Small intestine (tissue), 7 donors: ENCODE results near the gene LRRFIP2. TPM values are rescaled to one million over a fixed set of nuclear protein-coding genes. Genes with fewer than 3 reads are reported as not detected.

Source experiments
- DNase-seq, 2 donors: peaks; one replicate each; pipeline versions ENCODE4 v3.0.0 to v3.0.0-alpha.2; 2013
- FAIRE-seq: peaks from 2 replicates; lab custom pipeline; 2012; peaks lifted over from hg19 to GRCh38; lab: Jason Lieb, UNC
- H3K27ac ChIP-seq, 3 donors: one replicate each; pipeline ENCODE4 v1.5.1; 2013; ENCODE audit warnings: low read length in 2 of 3, mild to moderate bottlenecking in 2 of 3, control low read depth in 1 of 3, inconsistent platforms in 1 of 3, low read depth in 1 of 3, moderate library complexity in 1 of 3
- H3K27me3 ChIP-seq, 3 donors: one replicate each; pipeline ENCODE4 v1.6.1; 2013; ENCODE audit warnings: low read length in 3 of 3, inconsistent platforms in 1 of 3; ENCODE audit not compliant: control insufficient read depth in 3 of 3, insufficient read depth in 3 of 3
- H3K36me3 ChIP-seq, 3 donors: one replicate each; pipeline ENCODE4 v1.6.1; 2013; ENCODE audit warnings: low read length in 3 of 3, inconsistent platforms in 1 of 3, low read depth in 1 of 3, mild to moderate bottlenecking in 1 of 3, moderate library complexity in 1 of 3; ENCODE audit not compliant: control insufficient read depth in 3 of 3, insufficient read depth in 2 of 3
- H3K4me1 ChIP-seq, 3 donors: one replicate each; pipeline ENCODE4 v1.6.1; 2013; ENCODE audit warnings: low read length in 2 of 3, inconsistent platforms in 1 of 3, low read depth in 1 of 3, mild to moderate bottlenecking in 1 of 3, moderate library complexity in 1 of 3; ENCODE audit not compliant: control insufficient read depth in 3 of 3, insufficient read depth in 2 of 3
- H3K4me3 ChIP-seq, 3 donors: one replicate each; pipeline ENCODE4 v1.5.1; 2013; ENCODE audit warnings: low read length in 3 of 3, control low read depth in 1 of 3, inconsistent platforms in 1 of 3, low read depth in 1 of 3, mild to moderate bottlenecking in 1 of 3, moderate library complexity in 1 of 3
- H3K9me3 ChIP-seq, 2 donors: one replicate each; pipeline ENCODE4 v1.6.1; 2013; ENCODE audit warnings: low read depth in 1 of 2, low read length in 1 of 2; ENCODE audit not compliant: control insufficient read depth in 2 of 2, insufficient read depth in 1 of 2
- WGBS, 3 donors: extraction: QIAGEN DNeasy Blood & Tissue Kit; methylation state at CpG; one replicate each; pipeline ENCODE4 v1.1.7; 2013; 5-methylcytosine and 5-hydroxymethylcytosine counted together
- polyA plus RNA-seq, 4 donors: library from polyadenylated mRNA; stranded (reverse) in 3 of 4; unstranded in 1 of 4; fragments of 200-250 nt in 3 of 4; fragments of 120-200 nt in 1 of 4; gene quantifications; one replicate each; pipeline versions ENCODE4 v1.2.1 to v1.2.3, GENCODE V29; 2013
- donor health status: healthy with polysubstance abuse.
- donor health status: control.
- donor health status: control.
- donor health status: Bipolar disorder and iron deficiency.
- donor health status: healthy.

Gene LRRFIP2
- polyA plus RNA-seq, 4 donors = 36.3 to 87.2 (median 46.4) TPM

- H3K27me3 ChIP-seq = no peaks in the 10 kb centered on the region
- no peak overlapping the region for H3K27ac ChIP-seq
- 79 to 85% (median 83%) methylated on average over 3 of the region's 3 CpGs for WGBS, 3 donors
- no peak for DNase-seq
- H3K9me3 ChIP-seq = no peaks in the 10 kb centered on the region
- no peaks in the 10 kb centered on the region for H3K4me1 ChIP-seq
- no peak overlapping the region for H3K4me3 ChIP-seq
- H3K36me3 ChIP-seq = peaks cover 0 to 3% (median 0%) of the 10 kb centered on the region in 3 donors
- FAIRE-seq = no peak
These were observed 9.0 kb upstream of the LRRFIP2 start for GRCh38 chr3:37183375-37183831.

DNA sequence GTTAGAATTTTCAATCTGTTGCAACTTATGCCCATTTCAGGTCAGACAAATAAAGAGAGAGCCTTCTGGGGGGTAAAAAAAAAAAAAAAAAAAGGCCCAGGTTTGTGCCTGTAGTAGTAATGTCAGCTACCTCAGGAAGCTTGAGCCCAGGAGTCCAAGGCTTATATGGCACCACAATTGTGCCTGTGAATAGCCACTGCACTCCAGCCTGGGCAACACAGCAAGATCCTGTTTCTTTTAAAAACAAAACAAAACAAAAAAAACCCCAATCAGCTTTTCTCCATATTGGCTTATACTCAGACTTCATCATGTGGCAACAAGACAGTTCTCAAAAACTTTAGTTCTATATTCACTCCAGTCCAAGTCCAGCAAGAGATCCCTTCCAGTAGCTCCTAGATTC lies 8.4 kb upstream of the LRRFIP2 start:
- Histone ChIP-seq H3K9me3 (no peaks in the 10 kb centered on the region), H3K4me1 (no peaks in the 10 kb centered on the region), H3K36me3 (peaks cover 0 to 3% (median 0%) of the 10 kb centered on the region in 3 donors), H3K27ac (no peak overlapping the region), H3K27me3 (no peaks in the 10 kb centered on the region), H3K4me3 (no peak overlapping the region)
- FAIRE-seq (no peak), DNase-seq (no peak)

DNA sequence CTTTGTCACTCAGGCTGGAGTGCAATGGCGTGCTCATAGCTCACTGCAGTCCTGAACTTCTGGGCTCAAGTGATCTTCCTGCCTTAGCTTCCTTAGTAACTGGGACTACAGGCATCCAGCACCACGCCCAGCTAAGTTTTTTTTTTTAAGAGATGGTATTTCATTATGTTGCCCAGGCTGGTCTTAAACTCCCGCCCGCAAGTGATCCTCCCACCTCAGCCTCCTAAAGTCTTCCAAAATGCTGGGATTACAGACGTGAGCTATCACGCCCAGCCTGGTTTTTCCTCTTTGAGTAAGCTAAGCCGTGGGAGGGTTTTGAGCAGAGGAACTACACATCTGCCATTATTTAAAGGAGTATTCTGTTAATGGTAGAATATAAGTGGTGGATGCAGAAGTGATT lies 7.4 kb upstream of the LRRFIP2 start:
- WGBS, 3 donors = 82 to 87% (median 85%) methylated on average over 7 of the region's 7 CpGs
- no peak for FAIRE-seq

DNA sequence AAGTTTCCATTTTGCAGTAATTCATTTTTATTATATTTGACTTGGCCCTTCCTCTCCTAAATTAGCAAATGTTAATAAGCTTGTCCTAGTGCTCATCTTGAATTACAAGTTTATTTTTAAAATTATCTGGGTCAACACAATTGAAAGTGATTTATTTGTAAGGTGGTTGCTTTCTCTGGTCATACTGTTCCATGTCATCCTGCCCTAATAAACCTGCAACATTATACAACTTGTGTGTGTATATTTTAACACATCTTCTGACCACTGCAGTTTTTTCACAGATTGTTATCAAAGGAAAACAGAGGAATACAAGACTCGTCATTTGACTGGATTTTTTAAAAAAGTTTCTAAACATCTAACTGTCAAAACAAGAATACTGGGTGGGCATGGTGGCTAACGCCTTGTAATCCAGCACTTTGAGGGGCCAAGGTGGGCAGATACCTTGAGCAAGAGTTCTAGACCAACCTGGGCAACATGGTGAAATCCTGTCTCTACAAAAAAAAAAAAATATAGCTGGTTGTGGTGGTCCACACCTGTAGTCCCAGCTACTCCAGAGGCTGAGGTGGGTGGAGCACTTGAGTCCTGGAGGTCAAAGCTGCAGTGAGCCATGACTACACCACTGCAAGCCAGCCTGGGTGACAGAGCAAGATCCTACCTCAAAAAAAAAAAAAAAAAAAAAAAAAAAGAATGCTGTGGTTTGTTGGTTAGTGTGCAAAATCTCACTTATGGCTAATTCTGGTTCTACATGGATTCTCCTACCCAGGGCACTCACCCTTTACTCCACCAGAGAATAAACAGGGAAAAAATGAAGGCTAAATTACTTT lies 5.0 kb upstream of the LRRFIP2 start:
- no peak overlapping the region for H3K27ac ChIP-seq
- no peaks in the 10 kb centered on the region for H3K27me3 ChIP-seq
- no peak for DNase-seq
- H3K4me3 ChIP-seq = no peak overlapping the region
- no peak for FAIRE-seq
- WGBS, 3 donors = 74 to 86% (median 76%) methylated on average over 2 of the region's 2 CpGs
- H3K4me1 ChIP-seq = peaks cover 0 to 5% (median 0%) of the 10 kb centered on the region in 3 donors
- H3K9me3 ChIP-seq = no peaks in the 10 kb centered on the region
- H3K36me3 ChIP-seq = peaks cover 0 to 3% (median 0%) of the 10 kb centered on the region in 3 donors

More for the DNA sequence above, 7.4 kb upstream of the LRRFIP2 start:
- H3K27me3 ChIP-seq = no peaks in the 10 kb centered on the region
- H3K27ac ChIP-seq = no peak overlapping the region
- peaks cover 0 to 5% (median 0%) of the 10 kb centered on the region in 3 donors for H3K4me1 ChIP-seq
- no peak for DNase-seq
- peaks cover 0 to 3% (median 0%) of the 10 kb centered on the region in 3 donors for H3K36me3 ChIP-seq
- no peaks in the 10 kb centered on the region for H3K9me3 ChIP-seq
- H3K4me3 ChIP-seq = no peak overlapping the region

DNA sequence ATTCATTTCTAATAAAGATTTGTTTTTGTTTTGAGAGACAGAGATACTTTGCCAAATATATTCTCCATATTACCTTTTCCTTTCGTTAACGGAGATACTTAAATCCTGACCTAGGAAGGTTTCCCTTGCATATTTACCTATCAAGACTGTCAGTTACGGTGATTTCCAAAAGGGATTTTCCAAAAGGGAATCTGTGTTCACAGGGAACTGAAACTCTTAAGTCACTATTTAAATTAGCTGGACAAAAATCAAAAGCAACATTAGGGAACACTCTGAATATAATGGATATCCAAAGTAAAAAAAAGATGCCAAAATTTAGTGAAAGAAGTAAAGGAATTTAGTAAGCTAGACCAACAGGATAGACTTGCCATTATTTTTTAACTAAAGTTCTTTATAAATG lies 576 bp downstream of the LRRFIP2 start:
- DNase-seq (no peak), FAIRE-seq (no peak)
- 18 to 39% (median 29%) methylated on average over 3 of the region's 3 CpGs for WGBS, 3 donors
- Histone ChIP-seq H3K4me3 (peak overlapping the region in 1 of 3 donors; percentile 26), H3K9me3 (no peaks in the 10 kb centered on the region), H3K27me3 (no peaks in the 10 kb centered on the region), H3K27ac (peak overlapping the region in 1 of 3 donors; percentile 98), H3K4me1 (peaks cover 2 to 25% (median 5%) of the 10 kb centered on the region in 3 donors), H3K36me3 (peaks cover 0 to 11% (median 0%) of the 10 kb centered on the region in 3 donors)

DNA sequence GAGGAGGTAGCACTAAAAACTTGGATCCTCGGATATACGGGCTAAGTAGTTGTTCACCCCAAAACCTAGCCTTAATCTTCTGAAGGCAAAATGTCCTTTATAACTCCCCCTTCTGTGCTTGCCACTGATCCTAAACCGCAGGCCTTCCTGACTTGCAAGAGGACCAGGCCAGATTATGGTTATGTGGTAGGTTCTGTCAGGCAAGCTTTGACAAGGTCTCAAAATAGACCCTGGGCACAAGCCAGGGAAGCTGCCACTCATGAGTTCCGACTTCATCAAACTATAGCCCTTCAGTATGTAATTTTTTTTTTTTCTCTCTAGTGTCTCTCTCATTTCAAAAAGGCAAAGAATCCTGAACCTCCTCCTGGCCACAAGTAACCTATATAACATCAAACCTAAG lies 3.2 kb downstream of the LRRFIP2 start:
- 31 to 54% (median 37%) methylated on average over 4 of the region's 4 CpGs for WGBS, 3 donors
- Histone ChIP-seq H3K9me3 (no peaks in the 10 kb centered on the region), H3K27me3 (no peaks in the 10 kb centered on the region), H3K36me3 (peaks cover 0 to 22% (median 0%) of the 10 kb centered on the region in 3 donors), H3K4me3 (no peak overlapping the region), H3K27ac (peak overlapping the region; percentile 46 to 86 (median 80)), H3K4me1 (peaks cover 2 to 25% (median 2%) of the 10 kb centered on the region in 3 donors)
- no peak for FAIRE-seq
- no peak for DNase-seq

GRCh38 chr3:37170513-37170912 lies 3.9 kb downstream of the LRRFIP2 start:
- DNase-seq (no peak), FAIRE-seq (no peak)
- Histone ChIP-seq H3K27ac (peak overlapping the region; percentile 46 to 86 (median 80)), H3K27me3 (no peaks in the 10 kb centered on the region), H3K4me3 (no peak overlapping the region), H3K36me3 (peaks cover 0 to 22% (median 0%) of the 10 kb centered on the region in 3 donors), H3K4me1 (peaks cover 2 to 25% (median 2%) of the 10 kb centered on the region in 3 donors), H3K9me3 (no peaks in the 10 kb centered on the region)
- WGBS, 3 donors = 35 to 69% (median 47%) methylated on average over 9 of the region's 9 CpGs

DNA sequence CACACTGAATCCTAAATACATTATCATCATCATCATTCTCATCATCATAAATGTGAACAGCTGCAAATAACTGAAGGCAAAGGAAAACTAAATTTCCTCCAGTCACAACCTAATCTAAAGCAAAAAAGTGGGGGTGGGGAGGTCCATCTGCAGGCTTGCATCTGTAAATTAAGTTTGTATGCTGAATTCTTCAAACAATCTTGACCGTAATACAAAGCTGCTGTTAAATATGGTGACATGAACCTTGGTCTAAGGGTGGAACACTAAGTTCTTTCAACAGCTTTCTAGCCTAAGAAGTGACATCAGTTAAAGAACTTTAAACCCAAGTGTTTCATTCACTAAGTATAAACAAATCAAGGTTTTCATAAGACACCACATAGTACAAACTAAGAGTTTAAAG lies 4.3 kb downstream of the LRRFIP2 start:
- H3K27me3 ChIP-seq = no peaks in the 10 kb centered on the region
- DNase-seq (peak; percentile 80 to 90), FAIRE-seq (peak; percentile 59)
- peaks cover 2 to 25% (median 2%) of the 10 kb centered on the region in 3 donors for H3K4me1 ChIP-seq
- H3K4me3 ChIP-seq = no peak overlapping the region
- 21 to 53% (median 44%) methylated on average over 1 of the region's 1 CpG for WGBS, 3 donors
- H3K27ac ChIP-seq = peak overlapping the region in 2 of 3 donors; percentile 8 to 86
- no peaks in the 10 kb centered on the region for H3K9me3 ChIP-seq
- peaks cover 0 to 24% (median 0%) of the 10 kb centered on the region in 3 donors for H3K36me3 ChIP-seq
